ENCODE data around the gene KANK2.

KANK2 gene

GRCh38 chr19:11224429-11224828 lies 27.1 kb upstream of the KANK2 start:
- Histone ChIP-seq H3K4me1 (ENCODE audit: low read length) (no peaks in the 10 kb centered on the region), H3K4me2 (ENCODE audit: low read length) (no peak overlapping the region), H3K27ac (ENCODE audit: low read length) (no peak overlapping the region), H2AFZ (ENCODE audit: low read depth, low read length) (no peak overlapping the region), H4K20me1 (ENCODE audit: insufficient read depth, low read length) (no peaks in the 10 kb centered on the region), H3K79me2 (ENCODE audit: low read length) (no peaks in the 10 kb centered on the region), H3K9ac (ENCODE audit: low read length) (no peak overlapping the region), H3K9me3 (ENCODE audit: insufficient read depth, low read length) (no peaks in the 10 kb centered on the region), H3K4me3 (ENCODE audit: low read length) (no peak overlapping the region), H3K36me3 (replicated peaks; ENCODE audit: low read depth, low read length) (peaks cover 11% of the 10 kb centered on the region), H3K27me3 (ENCODE audit: low read depth, low read length) (no peaks in the 10 kb centered on the region)
- TF ChIP-seq, protein P1, sequence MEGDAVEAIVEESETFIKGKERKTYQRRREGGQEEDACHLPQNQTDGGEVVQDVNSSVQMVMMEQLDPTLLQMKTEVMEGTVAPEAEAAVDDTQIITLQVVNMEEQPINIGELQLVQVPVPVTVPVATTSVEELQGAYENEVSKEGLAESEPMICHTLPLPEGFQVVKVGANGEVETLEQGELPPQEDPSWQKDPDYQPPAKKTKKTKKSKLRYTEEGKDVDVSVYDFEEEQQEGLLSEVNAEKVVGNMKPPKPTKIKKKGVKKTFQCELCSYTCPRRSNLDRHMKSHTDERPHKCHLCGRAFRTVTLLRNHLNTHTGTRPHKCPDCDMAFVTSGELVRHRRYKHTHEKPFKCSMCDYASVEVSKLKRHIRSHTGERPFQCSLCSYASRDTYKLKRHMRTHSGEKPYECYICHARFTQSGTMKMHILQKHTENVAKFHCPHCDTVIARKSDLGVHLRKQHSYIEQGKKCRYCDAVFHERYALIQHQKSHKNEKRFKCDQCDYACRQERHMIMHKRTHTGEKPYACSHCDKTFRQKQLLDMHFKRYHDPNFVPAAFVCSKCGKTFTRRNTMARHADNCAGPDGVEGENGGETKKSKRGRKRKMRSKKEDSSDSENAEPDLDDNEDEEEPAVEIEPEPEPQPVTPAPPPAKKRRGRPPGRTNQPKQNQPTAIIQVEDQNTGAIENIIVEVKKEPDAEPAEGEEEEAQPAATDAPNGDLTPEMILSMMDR (IDR thresholded peaks at IDR 0.05; ENCODE audit: low read depth, low read length): no peak
- no peak for TF ChIP-seq EZH2phosphoT487 (IDR thresholded peaks at IDR 0.05; ENCODE audit: low read depth)

- Histone ChIP-seq H3K9ac (ENCODE audit: low read length) (no peak overlapping the region), H3K27me3 (ENCODE audit: low read depth, low read length) (no peaks in the 10 kb centered on the region)
Observed at GRCh38 chr19:11223200-11223599, 25.9 kb upstream of the KANK2 start.

DNA sequence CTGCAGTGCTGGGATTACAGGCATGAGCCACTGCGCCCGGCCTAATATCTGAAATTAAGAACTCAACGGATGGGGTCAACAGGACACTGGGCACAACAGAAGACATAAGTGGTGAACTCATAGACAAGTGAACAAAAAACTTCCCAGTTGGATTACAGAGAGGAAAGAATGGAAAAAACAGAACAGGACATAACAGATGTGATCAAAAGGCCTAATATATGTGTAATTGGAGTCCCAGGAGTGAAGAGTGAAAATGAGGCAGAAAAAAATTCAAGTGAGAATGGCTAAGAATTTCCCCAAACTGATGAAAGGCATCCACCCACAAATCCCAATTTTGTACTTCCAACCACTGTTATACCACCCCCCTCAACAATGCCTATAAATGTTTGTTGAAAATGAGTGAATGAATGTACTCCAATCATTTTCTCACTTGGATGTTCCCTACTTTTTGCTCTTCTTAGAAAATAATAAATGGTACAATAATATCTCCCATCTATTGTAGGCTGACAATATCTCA lies 23.8 kb upstream of the KANK2 start:
- Histone ChIP-seq H3K4me3 (ENCODE audit: low read length) (no peak overlapping the region), H2AFZ (ENCODE audit: low read depth, low read length) (no peak overlapping the region), H3K9me3 (ENCODE audit: insufficient read depth, low read length) (no peaks in the 10 kb centered on the region), H3K79me2 (ENCODE audit: low read length) (no peaks in the 10 kb centered on the region), H3K4me1 (ENCODE audit: low read length) (no peaks in the 10 kb centered on the region), H4K20me1 (ENCODE audit: insufficient read depth, low read length) (no peaks in the 10 kb centered on the region), H3K4me2 (ENCODE audit: low read length) (no peak overlapping the region), H3K36me3 (replicated peaks; ENCODE audit: low read depth, low read length) (peaks cover 11% of the 10 kb centered on the region), H3K27ac (ENCODE audit: low read length) (no peak overlapping the region), H3K9ac (ENCODE audit: low read length) (no peak overlapping the region), H3K27me3 (ENCODE audit: low read depth, low read length) (no peaks in the 10 kb centered on the region)
- no peak for TF ChIP-seq EZH2phosphoT487 (IDR thresholded peaks at IDR 0.05; ENCODE audit: low read depth)
- TF ChIP-seq, protein P1 (IDR thresholded peaks at IDR 0.05; ENCODE audit: low read depth, low read length): no peak

More at GRCh38 chr19:11223200-11223599, 25.9 kb upstream of the KANK2 start:
- Histone ChIP-seq H3K79me2 (ENCODE audit: low read length) (no peaks in the 10 kb centered on the region), H3K27ac (ENCODE audit: low read length) (no peak overlapping the region), H4K20me1 (ENCODE audit: insufficient read depth, low read length) (no peaks in the 10 kb centered on the region), H3K4me1 (ENCODE audit: low read length) (no peaks in the 10 kb centered on the region), H3K4me3 (ENCODE audit: low read length) (no peak overlapping the region), H3K36me3 (replicated peaks; ENCODE audit: low read depth, low read length) (peaks cover 11% of the 10 kb centered on the region), H2AFZ (ENCODE audit: low read depth, low read length) (no peak overlapping the region), H3K9me3 (ENCODE audit: insufficient read depth, low read length) (no peaks in the 10 kb centered on the region), H3K4me2 (ENCODE audit: low read length) (no peak overlapping the region)
- TF ChIP-seq, protein P1 (IDR thresholded peaks at IDR 0.05; ENCODE audit: low read depth, low read length): no peak
- TF ChIP-seq EZH2phosphoT487 (IDR thresholded peaks at IDR 0.05; ENCODE audit: low read depth): no peak

- Histone ChIP-seq H3K4me2 (ENCODE audit: low read length) (no peak overlapping the region), H3K4me1 (ENCODE audit: low read length) (no peaks in the 10 kb centered on the region), H3K36me3 (replicated peaks; ENCODE audit: low read depth, low read length) (no peaks in the 10 kb centered on the region), H4K20me1 (ENCODE audit: insufficient read depth, low read length) (peaks cover 11% of the 10 kb centered on the region), H3K79me2 (ENCODE audit: low read length) (no peaks in the 10 kb centered on the region), H3K4me3 (ENCODE audit: low read length) (no peak overlapping the region), H3K27ac (ENCODE audit: low read length) (no peak overlapping the region), H3K9ac (ENCODE audit: low read length) (no peak overlapping the region), H3K9me3 (ENCODE audit: insufficient read depth, low read length) (no peaks in the 10 kb centered on the region), H3K27me3 (ENCODE audit: low read depth, low read length) (no peaks in the 10 kb centered on the region), H2AFZ (ENCODE audit: low read depth, low read length) (no peak overlapping the region)
- no peak for TF ChIP-seq EZH2phosphoT487 (IDR thresholded peaks at IDR 0.05; ENCODE audit: low read depth)
- TF ChIP-seq, protein P1 (IDR thresholded peaks at IDR 0.05; ENCODE audit: low read depth, low read length): no peak
Observed at GRCh38 chr19:11214387-11214786, 17.0 kb upstream of the KANK2 start.

All from OCI-LY3 (cell line).